SKM-1 treated with dmso at 0.1 percent for 144 hours (cell line): ENCODE data around the gene ARMH4.

ENCODE experiments used
- DNase-seq: peaks from one replicate; lab custom pipeline; 2025; ENCODE audit not compliant: unreplicated experiment; lab: John Stamatoyannopoulos, UW

ARMH4 gene, protein sequence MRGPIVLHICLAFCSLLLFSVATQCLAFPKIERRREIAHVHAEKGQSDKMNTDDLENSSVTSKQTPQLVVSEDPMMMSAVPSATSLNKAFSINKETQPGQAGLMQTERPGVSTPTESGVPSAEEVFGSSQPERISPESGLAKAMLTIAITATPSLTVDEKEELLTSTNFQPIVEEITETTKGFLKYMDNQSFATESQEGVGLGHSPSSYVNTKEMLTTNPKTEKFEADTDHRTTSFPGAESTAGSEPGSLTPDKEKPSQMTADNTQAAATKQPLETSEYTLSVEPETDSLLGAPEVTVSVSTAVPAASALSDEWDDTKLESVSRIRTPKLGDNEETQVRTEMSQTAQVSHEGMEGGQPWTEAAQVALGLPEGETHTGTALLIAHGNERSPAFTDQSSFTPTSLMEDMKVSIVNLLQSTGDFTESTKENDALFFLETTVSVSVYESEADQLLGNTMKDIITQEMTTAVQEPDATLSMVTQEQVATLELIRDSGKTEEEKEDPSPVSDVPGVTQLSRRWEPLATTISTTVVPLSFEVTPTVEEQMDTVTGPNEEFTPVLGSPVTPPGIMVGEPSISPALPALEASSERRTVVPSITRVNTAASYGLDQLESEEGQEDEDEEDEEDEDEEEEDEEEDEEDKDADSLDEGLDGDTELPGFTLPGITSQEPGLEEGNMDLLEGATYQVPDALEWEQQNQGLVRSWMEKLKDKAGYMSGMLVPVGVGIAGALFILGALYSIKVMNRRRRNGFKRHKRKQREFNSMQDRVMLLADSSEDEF

DNA sequence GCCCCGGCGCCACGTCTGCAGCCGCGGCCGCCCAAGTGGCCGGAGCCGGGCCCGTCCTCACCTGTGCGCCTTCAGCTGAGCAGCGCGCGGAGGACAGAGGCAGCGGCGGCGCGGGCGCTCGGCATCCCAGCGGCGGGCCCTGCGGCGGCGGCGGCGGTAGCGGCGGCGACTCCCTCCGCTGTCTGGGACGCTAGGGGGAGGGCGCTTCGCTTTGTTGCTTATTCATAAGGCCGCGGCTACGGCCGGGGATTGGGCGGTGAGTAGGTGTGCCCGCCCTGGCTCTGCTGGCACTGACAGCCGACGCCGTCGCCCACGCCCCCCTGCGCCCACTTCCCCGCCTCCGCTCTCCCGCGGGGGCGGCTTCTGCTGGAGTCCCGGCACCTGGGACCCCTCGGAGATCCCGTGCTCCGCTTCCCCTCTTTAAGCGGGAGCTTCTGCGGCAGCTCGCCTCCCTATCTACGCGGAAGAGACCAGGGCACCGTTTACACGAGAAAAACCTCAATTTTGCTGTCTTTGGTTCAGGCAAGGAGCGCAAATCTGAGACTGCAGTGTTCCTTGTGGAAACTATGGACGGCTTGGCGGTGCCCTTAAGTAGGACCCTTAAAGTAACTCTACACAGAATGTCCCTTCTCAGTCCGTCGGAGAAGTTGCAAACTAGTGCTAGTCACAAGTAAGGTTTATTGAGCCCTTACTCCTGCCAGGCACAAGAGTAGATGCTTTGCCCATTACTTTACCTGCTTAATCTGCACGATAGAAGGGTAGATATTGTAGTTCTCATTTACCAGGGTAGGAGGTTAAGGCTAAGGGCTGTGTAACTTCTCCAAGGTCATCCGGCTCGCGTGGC, at the start of gene ARMH4:
TSS of gene ARMH4 (minus strand) at position 200 of the 844 bp plus-strand sequence. CDS start 12,855 bp downstream, outside the sequence.
- DNase-seq, result no peak

DNA sequence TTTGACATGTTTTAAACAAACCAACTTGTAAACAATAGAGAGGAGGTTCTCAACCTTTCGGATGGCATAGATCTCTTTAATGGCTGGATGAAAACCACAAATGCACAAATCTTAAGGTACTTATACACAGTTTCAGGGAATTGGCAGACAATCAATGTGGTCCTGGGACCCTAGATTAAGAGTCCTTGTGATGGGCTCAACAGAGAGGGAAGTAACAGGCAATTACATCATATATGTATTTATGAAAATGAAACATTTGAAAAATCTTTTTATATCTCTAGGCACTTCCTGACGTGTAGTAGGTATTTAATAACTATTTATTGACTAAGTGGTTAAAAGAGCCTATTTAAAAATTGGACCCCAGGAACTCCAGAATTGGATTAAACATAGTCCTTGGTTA, 48.8 kb upstream of the ARMH4 start:
- no peak for DNase-seq

GRCh38 chr14:58200480-58200841, 48.4 kb upstream of the ARMH4 start:
- DNase-seq, result no peak

DNA sequence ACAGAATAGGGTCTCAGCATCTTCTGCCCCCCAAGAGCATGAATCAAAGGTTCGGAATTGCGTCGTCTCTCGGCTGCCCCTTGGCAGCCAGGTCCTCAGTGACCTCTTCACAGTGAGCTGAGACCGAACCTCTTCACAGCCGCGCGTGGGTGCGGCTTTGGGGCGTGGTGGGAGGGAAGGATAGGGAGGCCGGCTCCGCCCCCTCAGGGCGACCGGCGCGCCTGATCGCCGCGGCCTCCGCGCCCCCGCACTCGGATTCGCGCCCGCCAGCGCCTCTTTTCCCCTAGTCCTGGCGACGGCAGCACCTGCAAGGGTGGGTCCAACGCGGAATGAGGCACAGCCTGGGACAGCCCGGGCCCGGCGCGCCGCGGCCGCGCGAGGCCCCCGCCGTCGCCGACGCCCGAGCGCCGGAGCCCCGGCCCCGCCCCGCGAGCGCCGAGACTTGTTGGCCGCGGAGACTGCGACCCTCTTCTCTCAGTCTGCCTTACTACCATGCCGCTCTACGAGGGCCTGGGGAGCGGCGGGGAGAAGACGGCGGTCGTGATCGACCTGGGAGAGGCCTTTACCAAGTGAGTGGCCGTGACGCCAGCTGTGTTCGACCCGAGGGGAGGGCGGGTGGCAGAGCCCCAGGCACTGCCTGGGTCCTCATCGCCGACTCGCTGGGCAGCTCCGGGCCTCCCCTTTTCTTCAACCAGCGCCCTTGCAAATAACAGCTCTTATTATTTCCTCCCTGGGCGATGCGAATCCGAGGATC, 47.9 kb upstream of the ARMH4 start, which contains the start of gene ACTR10:
TSS of gene ACTR10 (plus strand) at position 424 of the 754 bp plus-strand sequence. CDS start at position 493, 69 bp downstream.
- peak; percentile 40 for DNase-seq

GRCh38 chr14:58198086-58198485, 46.1 kb upstream of the ARMH4 start:
- DNase-seq, result no peak

- DNase-seq, result no peak
Observed at GRCh38 chr14:58196198-58196597, 44.2 kb upstream of the ARMH4 start.

DNA sequence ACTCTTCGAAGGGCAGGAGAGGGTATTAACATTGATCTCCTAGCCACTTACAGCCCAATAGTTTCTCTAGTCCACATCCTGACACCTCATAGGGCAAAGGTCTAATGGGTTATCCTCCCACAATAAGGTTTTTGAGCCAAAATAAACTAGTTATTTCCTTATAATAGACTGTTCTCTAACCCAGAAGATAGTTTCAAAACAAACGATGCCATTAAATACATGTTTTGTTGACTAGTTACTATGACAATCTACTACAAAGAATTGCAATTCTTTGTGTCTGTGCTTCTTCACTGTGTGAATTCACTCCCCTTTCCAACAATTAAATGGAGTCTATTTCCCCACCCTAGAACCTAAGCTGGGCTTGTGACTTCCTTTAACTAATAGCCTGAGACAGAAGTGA, 41.5 kb upstream of the ARMH4 start:
- no peak for DNase-seq

DNA sequence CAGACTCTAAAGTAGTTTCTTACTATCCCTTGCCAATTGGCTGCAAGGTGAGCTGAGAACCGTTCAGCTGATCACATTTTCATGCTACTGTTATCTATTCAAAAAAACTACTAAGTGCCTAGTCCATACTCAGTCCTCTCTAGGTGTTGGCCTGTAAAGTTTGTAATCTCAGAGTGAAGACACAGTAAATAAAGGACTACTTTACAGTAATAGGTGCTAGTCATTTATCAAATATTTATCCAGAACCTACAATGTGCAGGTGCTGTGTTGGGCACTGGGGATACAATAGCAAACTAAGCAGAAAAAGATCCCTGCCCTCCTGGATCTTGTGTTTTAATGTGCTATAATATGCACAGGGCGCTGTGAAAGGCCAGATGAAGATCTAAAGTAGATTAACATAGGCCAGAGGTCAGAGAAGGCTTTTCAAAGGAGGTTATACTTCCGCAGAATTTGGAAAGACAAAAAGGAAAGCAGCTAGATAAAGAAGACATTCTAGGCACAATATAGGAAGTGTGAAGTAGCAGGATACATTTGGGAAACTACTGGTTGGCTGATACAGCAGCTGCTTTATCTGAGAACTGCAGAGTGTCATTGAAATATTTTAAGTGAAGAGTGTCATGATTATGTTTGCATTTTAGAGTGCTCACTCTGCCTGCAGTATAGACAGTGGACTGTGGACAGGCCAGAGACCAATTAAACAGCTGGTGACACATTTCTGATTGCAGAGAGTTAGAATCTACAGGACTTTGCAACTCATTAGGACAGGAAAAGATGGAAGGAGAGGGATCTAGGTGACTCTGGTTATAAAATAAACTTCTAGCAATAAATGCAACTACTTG, 40.0 kb upstream of the ARMH4 start:
- no peak for DNase-seq

DNA sequence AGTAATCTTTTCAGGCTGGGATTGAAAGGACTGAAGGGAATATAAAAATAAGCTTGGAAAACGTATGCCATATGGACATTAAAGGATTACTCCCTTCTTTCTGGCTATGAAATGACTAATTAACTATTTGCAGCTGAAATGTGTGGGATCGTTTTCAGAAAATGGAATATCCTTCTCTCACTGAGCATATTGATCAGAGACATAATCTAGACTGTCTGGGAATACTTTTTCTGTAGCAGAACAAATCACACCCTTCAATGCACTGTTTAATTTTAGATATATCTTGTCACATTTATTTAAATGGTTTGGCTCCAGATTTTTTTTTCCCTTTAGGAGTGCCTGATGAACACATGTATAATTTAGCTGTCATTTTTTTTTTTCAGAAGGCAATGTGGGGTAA, 37.2 kb upstream of the ARMH4 start:
- DNase-seq, result no peak

- DNase-seq, result no peak
Observed at GRCh38 chr14:58177125-58177524, 25.1 kb upstream of the ARMH4 start.

GRCh38 chr14:58171090-58171489, 19.1 kb upstream of the ARMH4 start:
- DNase-seq, result no peak

GRCh38 chr14:58167891-58168290, 15.9 kb upstream of the ARMH4 start:
- DNase-seq, result no peak

DNA sequence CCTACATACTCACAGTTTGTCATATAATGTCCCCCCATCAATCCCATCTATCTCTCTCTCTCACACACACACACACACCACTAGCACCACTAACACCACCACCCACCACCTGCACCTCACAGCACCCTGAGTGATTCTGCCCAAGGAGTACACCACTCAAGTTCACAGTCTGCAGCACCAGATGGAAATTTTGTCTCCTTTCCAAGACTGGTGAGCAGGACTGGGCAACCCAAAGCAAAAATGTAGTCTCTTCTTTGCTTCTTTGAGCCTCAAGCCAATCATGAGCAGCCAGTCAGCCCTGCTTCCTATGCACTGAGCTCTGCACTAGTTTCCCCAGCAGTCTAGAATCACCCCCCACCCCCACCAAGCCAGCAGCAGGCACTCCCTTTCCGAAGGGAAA, 15.0 kb upstream of the ARMH4 start:
- DNase-seq, result no peak

DNA sequence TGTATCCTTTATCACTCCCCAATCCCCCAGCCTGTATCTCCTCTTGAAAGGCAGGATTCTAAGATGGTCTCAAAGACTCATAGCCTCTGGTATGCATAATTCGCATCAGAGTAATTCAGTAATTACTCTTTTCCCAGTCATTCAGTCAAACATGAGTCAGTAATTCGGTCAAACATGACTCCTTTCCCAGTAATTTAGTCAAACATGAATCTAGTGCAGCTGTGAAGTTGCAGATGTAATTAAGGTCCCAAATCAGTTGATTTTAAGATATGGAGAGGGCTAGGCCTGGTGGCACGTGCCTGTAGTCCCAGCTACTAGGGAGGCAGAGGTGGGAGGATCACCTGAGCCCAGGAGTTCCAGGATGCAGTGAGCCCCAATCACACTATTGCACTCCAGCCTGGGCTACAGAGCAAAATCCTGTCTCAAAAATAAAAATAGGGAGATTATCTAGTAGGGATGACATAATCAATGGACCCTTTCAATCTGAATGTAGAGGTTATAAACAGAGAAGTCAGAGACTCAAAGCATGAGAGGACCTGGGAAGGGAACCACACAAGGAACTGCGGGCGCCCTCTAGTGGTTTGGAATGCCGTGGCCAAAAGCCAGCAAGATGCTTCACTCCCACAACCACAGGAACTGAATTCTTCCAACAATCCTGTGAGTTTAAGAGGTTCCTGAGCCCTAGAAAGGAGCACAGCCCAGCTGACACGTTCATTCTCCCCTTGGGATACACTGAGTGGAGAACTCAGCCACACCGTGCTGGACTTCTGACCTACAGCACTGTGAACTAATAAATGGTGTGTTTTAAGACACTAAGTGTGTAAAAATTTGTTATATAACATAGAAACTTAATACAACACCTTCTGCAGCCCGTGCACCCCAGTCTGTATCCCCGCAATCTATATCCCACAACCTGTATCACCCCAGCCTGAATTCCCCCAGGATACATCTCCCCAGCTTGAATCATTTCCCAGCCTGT, 14.3 kb upstream of the ARMH4 start:
- DNase-seq, result peak; percentile 11

- no peak for DNase-seq
Observed at GRCh38 chr14:58160561-58160960, 8.5 kb upstream of the ARMH4 start.

DNA sequence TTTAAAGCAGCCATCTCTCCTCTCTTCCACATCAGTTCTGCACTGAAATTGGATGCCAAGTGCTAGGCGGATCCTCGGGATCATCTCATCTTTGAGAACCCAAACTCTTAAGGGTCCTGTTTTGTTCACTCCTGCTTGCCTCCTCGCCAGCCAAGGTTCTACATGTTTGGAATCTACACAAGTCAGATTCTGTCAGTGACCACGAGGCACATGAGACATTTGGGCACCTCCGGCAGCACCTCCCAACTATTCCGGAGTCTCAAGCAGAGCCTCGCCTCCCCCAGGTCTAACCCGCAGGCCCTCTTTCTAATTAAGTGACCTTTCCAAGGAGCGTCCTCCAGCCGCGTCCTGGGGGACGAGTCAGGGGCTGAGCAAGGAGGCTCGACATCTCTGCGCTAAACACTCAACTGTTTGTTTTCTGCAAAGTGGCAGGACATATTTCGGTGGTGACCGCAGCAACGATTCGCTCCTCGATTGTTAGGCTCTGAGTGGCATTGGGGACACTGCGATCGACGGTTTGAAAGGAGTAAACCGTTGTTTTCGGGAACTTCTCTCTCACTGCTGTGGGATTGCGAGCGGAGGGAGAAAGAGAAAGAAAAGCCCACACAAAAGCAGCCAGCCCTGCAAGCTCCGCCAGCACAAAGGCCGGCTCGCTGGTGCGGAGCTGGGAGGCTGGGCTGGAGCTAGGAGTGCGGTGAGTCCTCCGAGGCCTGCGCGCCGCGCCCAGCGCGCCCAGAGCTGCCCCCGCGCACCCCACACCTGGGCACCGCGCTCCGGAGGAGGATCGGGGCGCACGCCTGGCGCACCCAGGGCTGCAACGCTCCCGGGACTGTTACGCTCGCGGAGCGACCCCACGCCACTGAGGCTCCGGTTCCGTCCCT, 640 bp downstream of the ARMH4 start:
- no peak for DNase-seq

DNA sequence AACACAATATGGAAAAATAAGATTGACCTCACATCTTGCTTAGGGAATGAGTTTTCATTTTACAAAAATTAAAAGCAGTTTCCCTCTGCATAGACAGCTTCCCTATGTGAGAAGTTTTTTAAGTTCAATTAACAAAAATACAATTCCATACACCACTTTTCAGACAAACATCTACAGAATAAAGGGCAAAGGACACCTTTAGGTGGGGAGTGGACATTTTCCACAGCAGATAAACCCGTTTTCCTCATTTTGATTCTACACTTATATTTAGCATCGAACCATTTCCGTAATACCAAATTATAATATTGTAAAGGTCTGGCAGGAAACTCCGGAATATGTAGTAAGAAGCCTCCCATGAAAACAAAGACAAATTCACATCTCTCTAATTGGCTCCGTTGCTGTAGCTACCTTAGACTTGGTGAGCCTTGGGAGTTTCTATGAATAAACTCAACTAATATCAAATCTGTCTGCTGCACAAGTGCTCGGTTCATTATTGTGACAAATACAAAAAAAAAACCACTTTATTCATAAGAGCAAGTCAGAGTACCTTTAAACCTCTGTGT, 1.7 kb downstream of the ARMH4 start:
- no peak for DNase-seq
